GM23338 (cell line): ENCODE results near the gene DOCK10. TPM values are rescaled to one million over a fixed set of nuclear protein-coding genes. Genes with fewer than 3 reads are reported as not detected.
A peak's percentile ranks its signal among the peaks of the same experiment; 100 is the strongest.

Experiments used
- ATAC-seq: fragments of 200-7000 bp; cut with Tn5 transposase; 3 replicates; pipeline ENCODE4 v1.9.1; 2020
- DNase-seq: peaks from one replicate; pipeline ENCODE4 v3.0.0-alpha.2; 2015; ENCODE audit warnings: low spot score
- H2AFZ ChIP-seq: fragments of 200-600 bp; sonication (generic); 2 replicates; pipeline ENCODE4 v1.8.0; 2016; ENCODE audit warnings: antibody characterized with exemption, mild to moderate bottlenecking, moderate library complexity
- H3F3A ChIP-seq: fragments of 200-600 bp; sonication (generic); replicated peaks from 2 replicates; pipeline ENCODE4 v1.8.0; 2017; ENCODE audit warnings: antibody characterized with exemption, mixed run types, low read depth
- H3K27ac ChIP-seq: fragments of 200-600 bp; sonication (generic); 2 replicates; pipeline ENCODE4 v1.6.1; 2016; ENCODE audit warnings: low read depth
- H3K27me3 ChIP-seq: fragments of 200-600 bp; sonication (generic); 2 replicates; pipeline ENCODE4 v1.8.0; 2016; ENCODE audit warnings: mild to moderate bottlenecking, mixed run types, moderate library complexity; ENCODE audit not compliant: insufficient read depth
- H3K36me3 ChIP-seq: fragments of 200-600 bp; sonication (generic); 2 replicates; pipeline ENCODE4 v1.8.0; 2016; ENCODE audit warnings: mild to moderate bottlenecking; ENCODE audit not compliant: insufficient read depth
- H3K4me1 ChIP-seq: fragments of 200-600 bp; sonication (generic); 2 replicates; pipeline ENCODE4 v1.8.0; 2016; ENCODE audit warnings: mild to moderate bottlenecking, moderate library complexity; ENCODE audit not compliant: insufficient read depth
- H3K4me2 ChIP-seq: fragments of 200-600 bp; sonication (generic); 2 replicates; pipeline ENCODE4 v1.7.1; 2017; ENCODE audit warnings: mixed run types
- H3K4me3 ChIP-seq: fragments of 200-600 bp; sonication (generic); 2 replicates; pipeline ENCODE4 v1.6.1; 2016; ENCODE audit warnings: mixed run types
- H3K79me2 ChIP-seq: fragments of 200-600 bp; sonication (generic); replicated peaks from 2 replicates; pipeline ENCODE4 v1.8.0; 2017; ENCODE audit warnings: mild to moderate bottlenecking; ENCODE audit not compliant: insufficient read depth
- H3K9me2 ChIP-seq: fragments of 200-600 bp; sonication (generic); 2 replicates; pipeline ENCODE4 v1.8.0; 2017; ENCODE audit not compliant: insufficient read depth
- H4K20me1 ChIP-seq: fragments of 200-600 bp; sonication (generic); replicated peaks from 2 replicates; pipeline ENCODE4 v1.8.0; 2017; ENCODE audit warnings: mild to moderate bottlenecking; ENCODE audit not compliant: insufficient read depth
- H3K27ac Mint-ChIP-seq: 2 replicates; pipeline ENCODE4 v1.8.0; 2020; ENCODE audit warnings: inconsistent platforms, mild to moderate bottlenecking, moderate library complexity, mixed read lengths
- H3K27me3 Mint-ChIP-seq: 3 replicates; pipeline ENCODE4 v1.8.0; 2022; ENCODE audit warnings: low read depth, mild to moderate bottlenecking, moderate library complexity, mixed read lengths, inconsistent platforms; ENCODE audit not compliant: insufficient read depth, poor library complexity
- H3K36me3 Mint-ChIP-seq: 3 replicates; pipeline ENCODE4 v1.8.0; 2021; ENCODE audit warnings: low read depth, mild to moderate bottlenecking, inconsistent platforms, moderate library complexity, mixed read lengths
- H3K4me1 Mint-ChIP-seq: 3 replicates; pipeline ENCODE4 v1.8.0; 2020; ENCODE audit warnings: mild to moderate bottlenecking, inconsistent platforms, mixed read lengths
- H3K4me3 Mint-ChIP-seq: 3 replicates; pipeline ENCODE4 v1.8.0; 2021; ENCODE audit warnings: moderate library complexity, mild to moderate bottlenecking, inconsistent platforms, mixed read lengths
- H3K9me3 Mint-ChIP-seq: 3 replicates; pipeline ENCODE4 v1.8.0; 2020; ENCODE audit warnings: moderate library complexity, mild to moderate bottlenecking, inconsistent platforms, mixed read lengths
- CREB1 ChIP-seq: fragments of 250-450 bp; sonication (Bioruptor Pico); IDR thresholded peaks from 2 replicates; pipeline ENCODE4 v1.5.0; 2020; ENCODE audit warnings: low read depth, mild to moderate bottlenecking, moderate library complexity
- CTCF ChIP-seq, 2 experiments: fragments of 200-600 bp in 1 of 2; sonication (generic) in 1 of 2; conservative IDR thresholded peaks; 2 replicates each; pipeline versions ENCODE4 v1.5.1 to v1.6.1; 2016 to 2017; ENCODE audit warnings: antibody characterized with exemption in 2 of 2, low read depth in 2 of 2, mild to moderate bottlenecking in 2 of 2, moderate library complexity in 1 of 2
- EZH2phosphoT487 ChIP-seq: fragments of 200-600 bp; sonication (generic); IDR thresholded peaks from one replicate; pipeline ENCODE4 v1.8.1; 2018; ENCODE audit warnings: antibody characterized with exemption; ENCODE audit not compliant: unreplicated experiment
- JUNB ChIP-seq: IDR thresholded peaks from one replicate; pipeline ENCODE4 v1.6.1; 2016; ENCODE audit warnings: antibody characterized with exemption; ENCODE audit not compliant: unreplicated experiment
- NANOG ChIP-seq: IDR thresholded peaks from 2 replicates; pipeline ENCODE4 v1.6.1; 2016; ENCODE audit warnings: antibody characterized with exemption, borderline replicate concordance
- REST ChIP-seq: IDR thresholded peaks from one replicate; pipeline ENCODE4 v1.6.1; 2018; ENCODE audit warnings: antibody characterized with exemption; ENCODE audit not compliant: unreplicated experiment
- ZNF114 ChIP-seq: fragments of 250-450 bp; sonication (Bioruptor Pico); IDR thresholded peaks from 2 replicates; pipeline ENCODE4 v1.5.0; 2020; ENCODE audit warnings: mild to moderate bottlenecking, moderate library complexity
- polyA plus RNA-seq: library from polyadenylated mRNA; unstranded; fragments of >200 nt; fragmentation: Nextera tagmentation; extraction: Ambion mirVana; gene quantifications from 2 replicates; pipeline ENCODE4 v1.2.1, GENCODE V29; 2016
- total RNA-seq: library from RNA; depleted of rRNA; stranded (reverse); fragments of >200 nt; shearing (Covaris generic); gene quantifications from 2 replicates; pipeline ENCODE4 v1.2.3, GENCODE V29; 2014

Gene DOCK10
- total and polyA plus RNA-seq, 2 experiments from 2014 or later = 1.0 to 1.7 TPM

DNA sequence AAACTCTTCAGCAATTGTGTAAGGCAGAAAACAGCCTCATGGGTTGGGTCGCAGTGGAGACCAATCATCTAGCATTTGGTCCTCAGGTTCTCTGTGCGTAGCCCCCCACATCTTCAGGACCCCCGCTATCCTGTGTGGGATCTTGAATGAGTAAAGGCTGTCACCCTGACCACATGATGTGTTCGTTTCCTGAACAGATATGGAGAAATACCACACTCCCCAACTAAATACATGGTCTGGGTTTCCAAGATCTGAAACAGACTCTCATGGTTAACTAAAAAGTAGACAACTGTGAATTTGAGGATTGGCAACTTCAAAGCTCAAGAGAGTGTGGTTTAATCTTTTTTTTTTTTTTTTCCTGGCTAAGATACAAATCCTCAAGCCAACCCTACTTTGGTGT lies 23.2 kb downstream of the DOCK10 start (continued):
- TF ChIP-seq CTCF (conservative IDR thresholded peaks at IDR 0.05; ENCODE audit: low read depth in 2 of 2) = no peak

DNA sequence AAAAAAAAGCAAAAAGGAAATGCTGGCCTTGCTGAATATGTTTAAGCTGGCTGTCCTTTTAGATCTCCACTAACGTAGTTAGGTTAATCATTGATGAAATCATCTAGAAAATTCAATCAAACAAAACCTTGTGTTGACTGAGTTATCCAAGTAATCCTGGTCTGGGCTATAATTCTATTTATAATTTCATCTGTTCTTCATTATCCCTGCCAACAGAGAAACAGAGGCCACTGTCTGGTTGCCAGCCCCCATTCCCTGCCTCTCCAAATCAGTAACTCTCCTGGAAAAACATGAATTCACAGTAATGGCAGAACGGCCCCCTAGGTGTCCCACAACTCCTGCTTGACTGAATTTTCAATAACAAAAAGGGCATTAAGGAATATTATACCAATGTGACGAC lies 24.6 kb downstream of the DOCK10 start:
- Mint-ChIP-seq H3K27me3 (no peaks in the 10 kb centered on the region), H3K4me3 (no peak overlapping the region), H3K36me3 (no peaks in the 10 kb centered on the region), H3K9me3 (no peaks in the 10 kb centered on the region), H3K27ac (no peak overlapping the region), H3K4me1 (peaks cover 23% of the 10 kb centered on the region)
- H3K27me3 ChIP-seq = no peaks in the 10 kb centered on the region
- no peaks in the 10 kb centered on the region for H3K79me2 ChIP-seq
- ATAC-seq (no peak), DNase-seq (no peak)
- H4K20me1 ChIP-seq = no peaks in the 10 kb centered on the region
- H3F3A ChIP-seq = no peaks in the 10 kb centered on the region
- H3K4me2 ChIP-seq = no peak overlapping the region
- H3K4me1 ChIP-seq = peaks cover 16% of the 10 kb centered on the region
- H3K4me3 ChIP-seq = no peak overlapping the region
- H3K27ac ChIP-seq = no peak overlapping the region
- no peaks in the 10 kb centered on the region for H3K9me2 ChIP-seq
- H2AFZ ChIP-seq = no peak overlapping the region
- no peaks in the 10 kb centered on the region for H3K36me3 ChIP-seq
- TF ChIP-seq ZNF114 (CRISPR knock-in tag) = no peak
- TF ChIP-seq CTCF (conservative IDR thresholded peaks at IDR 0.05; ENCODE audit: low read depth in 2 of 2) = peak; percentile 28 to 29; a peak in 3 of 4 replicates

DNA sequence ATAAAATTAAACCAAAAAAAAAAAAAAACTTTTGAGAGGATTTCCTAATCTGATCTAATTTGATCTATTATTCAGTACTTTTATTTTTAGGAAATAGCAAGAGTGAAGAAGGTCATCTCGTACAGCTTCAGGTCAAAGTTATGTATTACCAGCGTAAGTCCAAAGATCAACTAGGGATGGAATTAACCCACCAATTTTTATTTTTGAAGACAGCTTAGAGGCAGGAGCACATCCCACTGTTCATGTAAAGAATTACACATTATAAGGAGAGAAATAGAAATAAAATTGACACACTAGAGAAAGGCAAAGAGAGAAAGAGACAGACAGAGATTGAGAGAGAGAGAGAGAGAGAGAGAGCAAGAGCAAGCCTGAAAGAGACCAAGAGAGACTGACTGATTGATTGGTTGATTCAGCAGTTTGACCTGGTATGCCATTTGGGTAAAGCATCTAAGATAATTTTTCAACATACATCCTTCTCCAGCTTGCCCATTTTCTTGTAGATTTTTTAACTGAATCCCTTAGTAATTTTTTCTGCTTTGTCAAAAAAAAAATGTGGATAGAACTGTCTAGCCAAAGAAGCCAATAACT lies 25.1 kb downstream of the DOCK10 start:
- no peak overlapping the region for H3K27ac Mint-ChIP-seq
- Histone ChIP-seq H3K36me3 (no peaks in the 10 kb centered on the region), H3K4me2 (no peak overlapping the region), H3K4me1 (peaks cover 10% of the 10 kb centered on the region), H3K4me3 (no peak overlapping the region), H3K79me2 (no peaks in the 10 kb centered on the region), H3K9me2 (no peaks in the 10 kb centered on the region), H3K27ac (no peak overlapping the region), H4K20me1 (no peaks in the 10 kb centered on the region), H2AFZ (no peak overlapping the region), H3K27me3 (no peaks in the 10 kb centered on the region), H3F3A (no peaks in the 10 kb centered on the region)
- H3K9me3 Mint-ChIP-seq = no peaks in the 10 kb centered on the region
- H3K4me3 Mint-ChIP-seq = no peak overlapping the region
- no peak for DNase-seq
- peaks cover 21% of the 10 kb centered on the region for H3K4me1 Mint-ChIP-seq
- no peaks in the 10 kb centered on the region for H3K27me3 Mint-ChIP-seq
- no peaks in the 10 kb centered on the region for H3K36me3 Mint-ChIP-seq
- no peak for ATAC-seq
- TF ChIP-seq EZH2phosphoT487 = no peak
- TF ChIP-seq JUNB = no peak
- TF ChIP-seq ZNF114 (CRISPR knock-in tag) = no peak
- TF ChIP-seq REST = no peak
- no peak for TF ChIP-seq NANOG
- no peak for TF ChIP-seq CREB1 (CRISPR knock-in tag)
